Stimulated activated CD4-positive, alpha-beta T cell treated with anti-CD3 and anti-CD28 coated beads, Interleukin-1b, Interleukin-23, amount 100 ng/mL, for 24 hours (primary cell): ENCODE data around the gene DPF3.
"Not testable (repeated sequence)": the region's sequence is repeated elsewhere in the genome, so short reads cannot be mapped to it uniquely, and the experiment has no call there.

Experiments used
- DNase-seq, 4 experiments: peaks; one replicate each; pipeline ENCODE4 v3.0.0-alpha.2; 2020; ENCODE audit warnings: low read depth in 4 of 4, low spot score in 1 of 4

The DPF3 gene

DNA sequence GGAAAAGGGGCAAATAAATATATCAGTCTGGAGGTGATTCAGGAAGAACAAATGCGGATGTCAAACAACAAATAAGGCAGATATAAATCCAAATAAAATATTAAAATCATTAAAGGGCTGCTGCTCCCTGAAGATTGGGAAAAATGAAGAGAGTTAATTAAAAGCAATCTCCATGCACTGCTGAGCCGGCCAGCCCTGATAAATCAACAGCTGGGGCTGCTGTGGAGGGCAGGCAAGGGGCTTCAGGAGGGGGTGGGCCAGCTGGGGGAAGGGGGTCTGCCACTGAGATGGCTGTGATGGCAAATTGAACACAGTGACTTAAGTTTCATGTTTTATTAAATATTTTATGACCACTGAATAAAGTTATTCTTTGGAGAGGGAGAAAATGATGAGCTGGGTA is 12.4 kb downstream of the DPF3 start:
- no peak for DNase-seq

DNA sequence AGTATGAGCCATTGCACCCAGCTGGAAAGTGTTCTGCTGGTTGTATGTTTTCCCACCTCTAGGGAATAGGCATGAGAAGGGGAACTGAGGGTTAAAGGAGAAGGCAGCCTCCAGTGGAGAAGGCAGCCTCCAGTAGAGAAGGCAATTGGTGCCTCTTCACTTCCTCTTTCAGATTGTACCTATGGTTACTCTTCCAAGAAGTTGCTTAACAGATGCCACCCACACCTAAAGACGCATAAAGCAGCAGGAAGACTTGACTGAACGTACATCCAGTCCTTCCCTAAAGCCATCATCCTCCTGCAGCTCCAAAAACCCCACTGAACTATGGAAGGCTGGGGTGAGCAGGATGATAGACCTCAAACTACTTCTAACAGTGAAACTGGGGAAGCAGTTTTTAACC is 13.1 kb downstream of the DPF3 start:
- no peak for DNase-seq

DNA sequence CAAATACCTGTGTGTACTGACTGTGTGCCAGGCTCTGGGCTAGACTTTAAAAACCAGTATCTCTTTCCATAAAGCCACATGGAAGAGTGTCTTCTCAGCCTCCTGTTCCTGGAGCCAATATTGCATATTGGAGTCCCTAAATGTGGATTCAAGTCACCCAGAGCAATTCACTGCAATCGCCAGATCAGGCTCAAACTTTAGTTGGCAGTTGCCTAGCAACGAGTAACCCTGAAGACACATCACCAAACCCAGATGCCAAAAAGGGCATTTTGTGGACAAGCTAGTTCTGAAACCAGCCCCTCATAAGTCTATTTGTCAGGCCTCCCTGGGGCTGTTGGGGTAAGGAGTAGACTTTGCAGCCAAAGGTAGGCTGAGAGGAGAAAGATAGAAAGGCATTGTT is 13.7 kb downstream of the DPF3 start:
- no peak for DNase-seq

DNA sequence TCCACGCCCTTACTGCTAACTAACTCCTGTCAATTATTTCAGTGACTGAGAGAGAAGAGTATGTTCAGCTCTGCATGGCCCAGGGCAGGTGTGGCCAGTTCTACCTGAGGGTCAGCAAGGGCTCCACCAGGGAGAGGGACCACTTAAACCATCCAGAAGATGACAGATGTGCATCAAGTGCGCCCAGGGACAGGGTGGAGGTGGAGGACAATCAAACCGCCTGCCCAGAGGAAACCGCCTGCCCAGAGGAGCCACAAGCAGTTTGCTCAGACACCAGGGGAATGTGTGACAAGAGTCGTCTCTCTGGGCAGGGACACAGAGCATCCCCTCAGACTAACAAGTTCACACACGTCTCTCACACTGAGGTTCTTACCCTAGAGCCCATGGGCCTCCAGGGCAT is 14.5 kb downstream of the DPF3 start:
- no peak for DNase-seq

DNA sequence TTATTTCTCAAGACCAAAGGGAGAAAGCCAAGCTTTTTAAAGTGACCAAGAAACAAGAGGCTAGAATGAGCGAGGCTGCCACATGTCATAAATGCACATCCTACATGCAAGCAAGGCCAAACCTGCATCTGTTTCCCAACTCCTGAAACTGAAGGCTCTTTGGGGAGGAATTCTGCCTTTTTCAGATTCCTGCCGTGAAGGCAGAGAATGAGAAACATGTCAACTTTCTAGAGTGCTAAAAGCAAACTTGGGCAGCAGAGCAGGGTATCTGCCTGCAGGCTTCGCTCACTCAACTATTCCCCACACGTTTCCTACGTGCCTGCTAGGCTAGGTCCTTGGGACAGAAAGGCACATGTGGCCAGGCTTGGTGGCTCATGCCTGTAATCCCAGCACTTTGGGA is 15.2 kb downstream of the DPF3 start:
- no peak for DNase-seq

DNA sequence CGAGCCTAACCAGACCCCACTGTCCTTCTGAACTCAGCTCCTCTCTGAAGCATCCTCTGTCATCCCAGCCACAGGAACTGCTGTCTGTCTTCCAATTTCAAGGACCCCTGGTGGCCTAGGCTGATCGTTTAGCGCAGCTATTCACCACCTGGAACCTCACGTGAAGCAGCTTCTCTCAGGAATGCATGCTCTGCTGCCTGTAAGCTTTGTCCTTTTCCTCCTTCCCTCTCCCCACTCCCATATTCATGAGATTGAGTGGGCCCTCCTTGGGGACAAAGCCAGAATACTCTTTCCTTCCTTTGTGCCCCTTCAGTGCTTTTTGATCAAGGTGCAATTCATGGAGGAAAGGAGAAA is 17.2 kb downstream of the DPF3 start:
- no peak for DNase-seq

DNA sequence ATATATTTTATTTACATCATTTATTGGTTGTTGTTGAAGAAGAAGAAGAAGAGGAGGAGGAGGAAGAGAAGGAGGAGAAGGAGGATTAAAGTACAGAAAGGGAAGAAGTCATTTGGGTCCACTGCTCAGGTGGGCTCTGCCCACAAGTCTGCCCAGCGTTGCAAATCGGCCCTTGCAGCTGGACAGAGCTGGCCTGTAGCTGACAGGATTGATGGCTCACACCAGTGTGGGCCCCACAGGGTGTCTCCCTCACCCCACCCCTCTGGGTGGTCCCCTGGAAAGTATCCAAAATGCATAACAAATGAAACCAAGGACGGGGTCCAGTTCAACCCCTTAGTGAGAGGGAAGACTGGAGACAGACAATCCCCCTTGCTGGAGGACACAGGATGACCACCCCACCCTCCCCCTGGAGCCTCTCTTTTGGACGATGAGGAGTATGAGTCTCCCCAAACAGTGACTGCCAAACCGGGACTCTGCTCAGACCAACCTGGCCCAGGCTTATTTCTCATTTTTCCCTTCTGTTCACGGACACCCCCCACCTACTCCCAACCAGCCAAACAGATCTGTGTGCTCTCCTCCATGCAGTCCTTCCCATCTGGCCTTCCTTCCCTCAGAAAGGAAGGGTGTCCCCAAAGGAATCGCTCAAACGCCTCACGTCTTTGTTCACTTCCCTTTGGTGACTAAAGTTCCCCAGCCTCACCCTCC is 17.7 kb downstream of the DPF3 start:
- no peak for DNase-seq

DNA sequence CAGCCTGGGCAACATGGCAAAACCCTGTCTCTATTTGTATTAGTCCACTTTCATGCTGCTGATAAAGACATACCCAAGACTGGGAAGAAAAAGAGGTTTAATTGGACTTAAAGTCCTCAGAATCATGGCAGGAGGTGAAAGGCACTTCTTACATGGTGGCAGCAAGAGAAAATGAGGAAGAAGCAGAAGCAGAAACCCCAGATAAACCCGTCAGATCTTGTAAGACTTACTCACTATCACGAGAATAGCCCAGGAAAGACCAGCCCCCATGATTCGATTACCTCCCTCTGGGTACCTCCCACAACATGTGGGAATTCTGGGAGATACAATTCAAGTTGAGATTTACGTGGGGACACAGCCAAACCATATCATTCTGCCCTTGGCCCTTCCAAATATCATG is 23.0 kb downstream of the DPF3 start:
- DNase-seq = not testable (repeated sequence)

DNA sequence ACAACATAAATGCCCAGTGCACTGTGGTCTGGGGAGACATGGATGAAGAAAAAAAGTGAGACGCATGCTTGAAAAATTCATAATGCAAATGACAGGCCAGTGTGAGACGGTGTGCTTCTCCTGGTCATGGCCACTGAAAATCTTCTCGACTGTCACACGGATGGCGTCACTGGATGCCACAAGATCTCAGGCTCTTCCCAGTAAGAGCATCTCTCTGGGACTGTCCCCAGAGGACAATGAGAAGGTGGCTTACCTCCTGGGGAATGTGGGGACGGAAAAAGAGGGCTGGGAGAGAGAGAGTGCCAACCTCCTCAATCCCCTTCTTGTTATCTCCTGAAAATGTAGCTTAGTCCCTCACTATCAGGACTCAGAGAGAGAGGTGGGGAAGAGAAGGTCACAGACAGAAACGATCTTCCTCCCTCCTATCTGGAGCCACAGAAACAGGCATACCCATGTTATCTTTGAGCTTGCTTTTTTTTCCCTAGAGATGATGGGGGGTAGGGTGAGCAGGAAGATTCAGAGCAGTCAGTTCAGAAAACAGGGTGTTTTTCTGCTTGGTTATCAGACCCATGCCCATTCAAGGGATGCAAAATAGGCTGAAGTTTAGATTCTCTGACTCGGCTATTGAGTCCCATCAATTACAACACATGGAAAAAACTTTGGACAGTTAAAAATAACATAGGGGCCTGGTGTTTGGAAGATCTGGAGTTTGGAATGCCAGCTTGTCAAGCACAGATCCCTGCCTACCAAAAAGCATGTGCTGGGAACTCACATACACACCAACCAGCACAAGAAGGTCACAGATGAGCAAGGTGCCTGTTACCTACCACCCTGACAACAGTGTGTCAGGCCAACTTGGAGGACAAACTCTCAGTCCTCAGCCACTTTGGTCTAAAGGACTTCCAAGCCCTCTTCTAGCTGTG is 24.2 kb downstream of the DPF3 start:
- DNase-seq = no peak

DNA sequence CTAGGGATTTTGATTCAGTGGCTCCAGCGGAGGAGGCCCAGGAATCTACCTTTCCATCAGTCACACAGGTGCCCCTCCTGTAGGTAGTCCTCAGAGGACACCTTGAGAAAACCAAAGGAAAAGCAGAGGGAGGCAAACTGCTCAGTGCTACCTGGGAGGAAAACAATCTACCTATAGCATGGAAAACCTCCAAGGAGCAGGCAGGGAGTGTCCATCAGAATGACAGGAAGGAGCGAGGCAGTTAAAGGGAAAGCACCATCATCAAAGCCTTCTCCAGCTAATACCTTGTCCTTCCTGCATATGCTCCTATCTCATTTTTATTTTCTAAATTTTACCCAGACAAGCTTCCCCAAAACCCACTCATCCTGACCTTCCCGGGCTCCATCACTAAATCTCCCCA is 25.4 kb downstream of the DPF3 start:
- DNase-seq = no peak

DNA sequence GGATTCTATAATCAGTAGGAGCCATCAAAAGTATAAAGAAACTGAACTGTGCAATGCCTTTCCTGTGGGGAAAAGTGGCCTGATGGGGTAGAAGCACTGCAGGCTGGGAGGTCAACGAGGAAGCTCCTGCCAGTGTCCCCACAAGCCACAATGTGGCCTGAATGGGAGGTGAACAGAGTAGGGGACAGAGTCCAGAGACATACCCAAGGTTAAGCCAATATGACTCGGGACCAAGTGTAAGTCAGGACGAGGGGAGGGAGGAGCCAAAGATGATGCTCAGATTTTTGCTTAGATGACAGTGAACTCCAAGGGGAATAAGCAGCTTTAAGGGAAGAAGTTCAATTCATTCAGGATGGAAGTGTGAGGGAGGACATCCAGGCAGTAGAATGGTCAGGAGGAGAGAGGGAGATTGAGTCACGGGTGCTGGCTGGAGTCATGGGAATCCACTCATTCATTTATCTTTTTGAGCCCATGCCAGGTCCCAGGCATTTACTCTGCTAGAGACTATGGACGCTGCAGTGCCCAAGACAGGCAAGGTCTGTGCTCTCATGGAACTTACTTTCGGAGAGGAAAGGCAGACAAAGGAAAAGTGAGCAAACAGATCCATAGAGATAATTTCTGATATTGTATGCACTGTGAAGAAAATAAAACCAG is 29.1 kb downstream of the DPF3 start:
- no peak for DNase-seq

DNA sequence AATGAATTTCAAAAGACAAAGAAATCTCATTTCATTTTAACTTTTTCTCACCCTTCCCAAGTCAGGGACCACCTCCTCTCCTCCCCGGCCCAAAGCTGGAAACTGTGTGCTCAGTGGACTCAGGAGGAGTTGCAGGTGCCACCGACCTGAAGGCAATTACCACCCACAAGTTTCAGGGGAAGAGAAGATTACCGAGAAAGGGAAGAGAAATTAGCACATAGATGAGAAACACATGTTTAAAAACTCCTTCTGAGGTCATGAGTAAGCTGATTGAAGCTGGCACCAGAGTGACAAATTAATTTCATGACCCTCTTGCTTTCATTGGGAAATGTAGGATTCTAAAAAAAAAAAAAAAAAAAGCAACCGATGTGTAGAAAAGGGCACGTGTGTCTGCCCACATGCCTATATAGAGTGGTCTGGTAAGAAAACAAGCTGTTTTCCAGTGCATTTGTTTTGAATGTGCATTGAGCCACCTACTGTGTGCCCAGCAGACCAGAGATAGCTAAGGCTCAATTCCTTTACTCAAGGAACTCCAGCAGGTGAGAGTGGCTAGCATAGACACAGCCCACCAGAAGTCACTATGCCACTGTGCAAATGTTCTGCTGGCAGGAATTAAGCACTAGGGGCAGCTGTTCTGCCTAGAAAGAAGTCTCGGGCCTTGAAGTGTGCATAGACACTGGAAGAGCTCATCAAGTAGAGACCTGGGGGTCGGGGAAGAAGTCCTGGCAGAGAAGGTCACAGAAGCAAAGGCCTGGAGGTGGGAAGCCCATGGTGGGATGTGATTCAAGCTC is 30.5 kb downstream of the DPF3 start:
- no peak for DNase-seq

DNA sequence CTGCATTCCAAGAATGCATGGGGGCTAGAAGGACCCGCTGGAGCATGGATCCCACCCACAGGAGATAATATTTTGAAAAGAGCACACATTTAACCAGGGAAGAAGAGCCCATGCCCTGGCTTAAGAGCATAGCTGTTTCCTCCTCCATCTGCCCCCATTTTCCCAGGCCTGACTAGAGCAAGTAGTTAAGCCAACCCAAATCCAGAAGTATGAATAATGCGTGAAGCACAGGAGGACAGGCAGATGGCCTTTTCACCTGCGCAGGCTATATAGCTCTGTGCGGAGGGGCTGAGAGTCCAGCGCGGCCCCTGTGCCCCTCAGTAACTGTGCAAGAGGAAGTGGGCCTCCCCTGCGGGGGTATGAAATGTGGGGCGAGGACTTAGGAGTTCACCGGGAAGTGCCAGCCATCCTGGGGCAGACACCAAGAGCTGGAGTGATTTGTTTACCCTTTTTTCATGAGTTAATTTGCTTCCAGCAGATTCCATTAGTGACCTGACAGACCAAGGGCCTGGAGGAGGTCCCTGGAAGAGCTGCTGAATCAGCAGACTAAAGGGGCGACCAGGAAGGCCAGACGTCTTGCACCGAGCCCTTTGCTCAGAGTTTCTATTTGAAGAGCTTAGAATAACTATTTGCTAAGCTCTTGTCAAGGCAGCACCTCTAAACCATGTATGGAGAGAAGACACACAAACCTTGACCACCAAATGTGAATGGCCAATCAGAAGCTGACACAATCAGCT is 37.2 kb downstream of the DPF3 start:
- no peak for DNase-seq

DNA sequence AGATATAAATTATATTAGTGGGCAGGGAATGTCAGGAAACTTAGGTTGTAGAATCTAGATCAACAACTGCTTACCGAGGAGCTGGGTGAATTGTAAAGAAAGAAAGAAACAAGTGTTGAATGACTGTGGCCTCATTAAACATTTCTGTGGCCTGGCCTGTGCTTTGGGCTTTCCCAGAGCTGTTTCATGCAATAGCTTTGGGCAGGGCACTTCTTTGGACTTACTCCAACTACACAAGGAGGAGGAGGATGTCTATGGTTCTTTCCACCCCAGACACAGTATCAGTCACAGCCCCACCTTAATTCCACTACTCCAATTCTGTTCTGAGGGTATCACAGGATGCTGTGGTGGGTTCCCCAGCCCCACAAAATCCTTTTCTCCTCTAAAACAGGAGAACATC is 38.0 kb downstream of the DPF3 start:
- DNase-seq = no peak

DNA sequence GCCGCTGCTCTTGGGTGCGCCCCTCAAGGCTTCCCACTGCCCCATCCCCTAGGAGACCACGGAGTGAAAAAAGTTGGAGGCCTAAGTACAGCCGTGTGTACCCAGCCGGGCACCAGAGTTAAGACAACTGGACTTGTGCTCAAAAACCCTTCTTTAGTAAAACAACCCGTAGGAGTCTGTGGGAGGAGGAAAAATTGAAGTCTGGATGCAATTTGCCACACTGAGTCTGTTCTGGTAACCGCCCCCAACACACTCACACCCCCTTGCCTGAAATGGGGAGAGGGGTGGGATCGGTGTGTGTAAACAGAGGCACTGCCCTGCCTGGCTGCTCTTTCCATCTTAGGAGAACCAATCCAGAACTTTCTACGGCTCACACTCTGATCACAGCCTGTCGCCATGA is 41.7 kb downstream of the DPF3 start:
- no peak for DNase-seq

DNA sequence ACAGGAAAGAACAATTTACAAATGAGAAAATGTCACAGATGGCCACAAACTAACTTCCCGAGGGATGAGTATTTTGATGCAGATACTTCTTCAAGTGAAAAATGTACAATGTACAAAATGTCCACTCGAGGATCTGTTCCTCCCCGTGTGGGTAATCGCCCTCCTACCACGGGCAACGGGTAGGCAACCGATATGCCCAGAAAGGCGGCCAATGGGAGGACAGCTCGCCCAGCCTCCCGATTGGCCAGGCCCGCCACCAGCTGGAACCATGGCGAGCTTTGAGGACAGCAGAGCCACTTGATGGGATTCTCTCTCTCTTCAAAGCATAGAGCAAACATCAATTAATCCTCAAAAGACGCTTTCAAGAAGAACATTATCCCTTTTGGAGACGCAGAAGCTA is 42.3 kb downstream of the DPF3 start:
- no peak for DNase-seq

DNA sequence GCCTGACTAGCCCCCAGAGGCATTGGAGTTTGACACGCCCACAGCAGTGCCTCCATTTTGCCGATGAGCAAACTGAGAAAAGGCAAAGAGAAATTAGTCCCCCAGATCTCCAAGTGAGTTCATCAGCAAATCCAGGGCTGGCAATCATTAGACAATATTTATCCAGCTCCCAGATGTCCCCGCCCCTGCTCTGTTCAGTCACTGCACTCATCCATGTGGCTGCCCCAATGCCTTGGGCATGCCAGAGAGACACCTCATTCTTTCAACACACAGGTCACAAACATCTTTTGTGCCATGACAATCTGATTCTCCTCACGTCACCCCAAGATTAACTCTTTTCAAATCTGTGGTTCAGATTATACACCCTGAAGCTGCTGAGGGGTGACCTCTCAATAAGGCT is 43.5 kb downstream of the DPF3 start:
- no peak for DNase-seq

DNA sequence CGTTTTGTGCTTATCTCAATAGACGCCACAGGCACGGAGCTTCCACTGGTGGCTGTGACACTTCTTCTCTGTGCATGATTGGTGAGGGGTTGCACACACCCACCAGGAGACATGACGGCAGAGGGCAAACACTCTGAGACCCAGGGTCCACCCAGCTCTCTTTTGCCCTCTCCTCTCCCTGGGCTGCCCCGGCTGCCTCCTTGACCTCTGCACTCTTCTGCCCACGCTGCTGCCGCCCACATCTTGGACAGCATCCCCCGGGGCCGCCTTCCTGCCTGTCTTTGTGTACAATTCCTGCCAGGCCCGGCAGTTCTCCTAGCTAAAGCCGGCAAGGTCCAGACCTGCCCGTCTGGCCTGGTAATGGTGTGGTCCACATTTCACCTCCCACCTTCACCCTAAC is 44.7 kb downstream of the DPF3 start:
- no peak for DNase-seq

DNA sequence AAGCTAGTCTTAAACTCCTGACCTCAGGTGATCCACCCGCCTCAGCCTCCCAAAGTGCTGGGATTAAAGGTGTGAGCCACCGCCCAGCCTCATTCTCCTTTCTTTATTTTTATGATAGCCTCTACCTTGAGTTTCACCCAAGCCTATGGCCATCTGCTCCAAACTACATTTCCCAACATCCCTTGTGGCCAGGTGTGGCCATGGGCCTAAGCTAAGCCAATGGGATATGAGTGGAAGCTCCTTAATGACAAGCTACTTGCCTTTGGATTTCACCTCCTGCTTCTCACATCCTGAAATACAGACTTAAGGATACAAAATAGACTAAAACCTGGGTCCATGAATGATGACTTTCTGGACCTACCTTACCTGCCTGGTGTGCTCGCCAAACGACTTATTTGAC is 46.2 kb downstream of the DPF3 start:
- no peak for DNase-seq

DNA sequence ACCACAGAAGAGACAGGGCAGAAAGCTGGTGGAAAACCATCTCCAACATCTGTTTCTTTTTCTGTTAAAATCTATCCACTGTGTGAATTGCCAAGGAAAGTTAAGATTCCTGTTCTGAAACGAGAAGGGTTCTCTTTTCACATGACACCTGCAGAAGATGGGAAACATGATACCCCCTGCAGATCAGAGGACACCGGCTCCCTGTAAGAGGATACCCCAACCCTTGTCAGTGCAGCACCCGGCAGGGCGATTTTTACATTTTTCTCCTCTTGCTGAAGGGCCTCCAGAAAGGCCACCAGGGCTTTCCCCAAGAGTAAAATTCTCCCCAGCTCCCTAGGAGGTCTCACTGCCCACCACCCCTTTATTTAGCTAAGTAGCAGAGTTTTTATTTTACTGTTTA is 48.2 kb downstream of the DPF3 start:
- no peak for DNase-seq

DNA sequence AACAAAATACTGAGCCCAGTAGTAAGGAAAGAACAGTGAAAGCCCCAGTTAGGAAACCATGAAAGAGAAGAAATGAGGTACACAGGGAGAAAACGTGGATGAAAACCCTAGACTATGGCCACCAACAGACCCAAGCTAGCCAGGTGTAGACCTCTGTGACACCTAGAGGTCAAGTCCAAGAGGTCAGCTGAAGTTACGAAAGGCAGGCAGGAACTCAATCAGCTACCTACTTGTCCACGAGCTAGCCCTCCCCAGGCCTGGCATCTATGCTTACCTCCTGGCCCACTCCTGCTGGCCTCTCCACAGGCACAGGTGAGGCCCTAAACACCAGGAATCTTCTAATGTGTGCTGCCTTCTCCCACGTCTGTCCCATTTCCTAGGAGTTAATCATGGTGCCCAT is 48.7 kb downstream of the DPF3 start:
- DNase-seq = no peak
